Left ventricle myocardium inferior (tissue), 1 donor: ENCODE results near the gene CSRP1. TPM values are rescaled to one million over a fixed set of nuclear protein-coding genes. Genes with fewer than 3 reads are reported as not detected.

ENCODE experiments used
- DNase-seq: peaks from one replicate; pipeline ENCODE4 v3.0.0-alpha.2; 2020
- H3K27ac ChIP-seq: fragments of 200-600 bp; replicated peaks from 2 replicates; pipeline ENCODE4 v1.8.0; 2021
- H3K27me3 ChIP-seq: fragments of 200-600 bp; 2 replicates; pipeline ENCODE4 v1.8.0; 2021; ENCODE audit warnings: low read depth
- H3K36me3 ChIP-seq: fragments of 200-600 bp; 2 replicates; pipeline ENCODE4 v1.8.0; 2021
- H3K4me1 ChIP-seq: fragments of 200-600 bp; 2 replicates; pipeline ENCODE4 v1.8.0; 2021
- H3K4me3 ChIP-seq: fragments of 200-600 bp; 2 replicates; pipeline ENCODE4 v1.8.0; 2021; ENCODE audit warnings: mild to moderate bottlenecking, moderate library complexity
- H3K9me3 ChIP-seq: fragments of 200-600 bp; replicated peaks from 2 replicates; pipeline ENCODE4 v1.8.0; 2021
- CTCF ChIP-seq: fragments of 200-600 bp; IDR thresholded peaks from 2 replicates; pipeline ENCODE4 v1.8.0; 2021; ENCODE audit warnings: antibody characterized with exemption, mild to moderate bottlenecking, borderline replicate concordance
- intact Hi-C: fragments of 100-400 bp; cut with micrococcal nuclease; formaldehyde crosslinking; loops from one replicate; pipeline ENCODE4 v1.11.0; 2022
- total RNA-seq: library from RNA; stranded (reverse); fragmentation: NEBNext Ultra II Directional; extraction: Animal tissue kit (Norgen Biotek cat#: 25700); gene quantifications from one replicate; pipeline ENCODE4 v1.2.1, GENCODE V29; 2021
- donor health status: DM: no; HTN: yes; CAD: no; lungs with severe emphysema.

The CSRP1 gene
- total RNA-seq, 1 donor from 2014 or later = 41.0 TPM

- intact Hi-C loops = no loop called here
- peaks cover 66% of the 10 kb centered on the region for H3K4me1 ChIP-seq
- no peaks in the 10 kb centered on the region for H3K27me3 ChIP-seq
- no peaks in the 10 kb centered on the region for H3K36me3 ChIP-seq
- no peak for DNase-seq
- H3K27ac ChIP-seq = peak overlapping the region; percentile 91
- TF ChIP-seq CTCF = no peak
- no peak overlapping the region for H3K4me3 ChIP-seq
- H3K9me3 ChIP-seq = no peaks in the 10 kb centered on the region
Measured at GRCh38 chr1:201543871-201544642, 37.1 kb upstream of the CSRP1 start.

GRCh38 chr1:201542309-201543035 is 35.5 kb upstream of the CSRP1 start:
- Histone ChIP-seq H3K27ac (peak overlapping the region; percentile 91), H3K4me3 (peak overlapping the region; percentile 13), H3K9me3 (no peaks in the 10 kb centered on the region), H3K4me1 (peaks cover 73% of the 10 kb centered on the region), H3K36me3 (no peaks in the 10 kb centered on the region), H3K27me3 (no peaks in the 10 kb centered on the region)
- TF ChIP-seq CTCF = no peak
- peak; percentile 34 for DNase-seq
- intact Hi-C loops = no loop called here

GRCh38 chr1:201540846-201541735 is 34.2 kb upstream of the CSRP1 start:
- peak overlapping the region; percentile 81 for H3K4me3 ChIP-seq
- no peak for DNase-seq
- H3K9me3 ChIP-seq = no peaks in the 10 kb centered on the region
- no peak for TF ChIP-seq CTCF
- intact Hi-C loops = no loop called here
- peaks cover 87% of the 10 kb centered on the region for H3K4me1 ChIP-seq
- no peaks in the 10 kb centered on the region for H3K36me3 ChIP-seq
- no peaks in the 10 kb centered on the region for H3K27me3 ChIP-seq
- peak overlapping the region; percentile 91 for H3K27ac ChIP-seq

GRCh38 chr1:201539561-201540431 is 32.9 kb upstream of the CSRP1 start:
- H3K4me3 ChIP-seq = peak overlapping the region; percentile 81
- intact Hi-C loops = no loop called here
- no peaks in the 10 kb centered on the region for H3K9me3 ChIP-seq
- peak; percentile 59 for DNase-seq
- peaks cover 95% of the 10 kb centered on the region for H3K4me1 ChIP-seq
- peak overlapping the region; percentile 91 for H3K27ac ChIP-seq
- no peak for TF ChIP-seq CTCF
- no peaks in the 10 kb centered on the region for H3K36me3 ChIP-seq
- H3K27me3 ChIP-seq = no peaks in the 10 kb centered on the region
